HG03108 (cell line): ENCODE data around the gene DOCK8.
"Not testable (repeated sequence)": the region's sequence is repeated elsewhere in the genome, so short reads cannot be mapped to it uniquely, and the experiment has no call there.

Experiments
- ATAC-seq: cut with Tn5 transposase; IDR thresholded peaks from one replicate; pipeline ENCODE4 v1.9.1; 2021; ENCODE audit warnings: moderate library complexity; ENCODE audit not compliant: unreplicated experiment

DOCK8 gene

GRCh38 chr9:224582-225520 is 10.2 kb downstream of the DOCK8 start:
- no peak for ATAC-seq

DNA sequence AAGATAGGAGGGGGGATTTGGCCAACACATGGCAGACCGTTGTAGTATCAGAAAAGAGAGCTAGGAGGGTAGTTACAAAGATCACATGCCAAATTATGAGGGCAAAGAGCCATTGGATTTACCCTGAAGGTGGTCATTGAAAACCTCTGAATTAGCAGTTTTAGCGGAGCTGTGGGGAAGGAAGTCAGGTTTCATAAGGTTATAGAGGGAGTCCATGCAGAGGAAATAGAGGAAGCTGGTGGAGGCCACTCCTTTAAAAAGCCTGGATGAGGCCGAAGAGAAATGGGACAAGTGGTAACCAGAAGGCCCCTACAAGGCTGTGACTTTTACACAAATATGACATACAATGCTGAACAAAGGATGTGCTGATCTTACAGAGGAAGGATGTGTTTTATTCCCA is 13.2 kb downstream of the DOCK8 start:
- ATAC-seq = no peak

- ATAC-seq = no peak
Measured at GRCh38 chr9:228929-229695, 14.4 kb downstream of the DOCK8 start.

GRCh38 chr9:231625-232024 is 17.0 kb downstream of the DOCK8 start:
- not testable (repeated sequence) for ATAC-seq

DNA sequence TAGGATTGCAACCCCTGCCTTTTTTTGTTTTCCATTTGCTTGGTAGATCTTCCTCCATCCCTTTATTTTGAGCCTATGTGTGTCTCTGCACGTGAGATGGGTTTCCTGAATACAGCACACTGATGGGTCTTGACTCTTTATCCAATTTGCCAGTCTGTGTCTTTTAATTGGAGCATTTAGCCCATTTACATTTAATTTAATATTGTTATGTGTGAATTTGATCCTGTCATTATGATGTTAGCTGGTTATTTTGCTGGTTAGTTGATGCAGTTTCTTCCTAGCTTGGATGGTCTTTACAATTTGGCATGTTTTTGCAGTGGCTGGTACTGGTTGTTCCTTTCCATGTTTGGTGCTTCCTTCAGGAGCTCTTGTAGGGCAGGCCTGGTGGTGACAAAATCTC is 19.0 kb downstream of the DOCK8 start:
- ATAC-seq = not testable (repeated sequence)

DNA sequence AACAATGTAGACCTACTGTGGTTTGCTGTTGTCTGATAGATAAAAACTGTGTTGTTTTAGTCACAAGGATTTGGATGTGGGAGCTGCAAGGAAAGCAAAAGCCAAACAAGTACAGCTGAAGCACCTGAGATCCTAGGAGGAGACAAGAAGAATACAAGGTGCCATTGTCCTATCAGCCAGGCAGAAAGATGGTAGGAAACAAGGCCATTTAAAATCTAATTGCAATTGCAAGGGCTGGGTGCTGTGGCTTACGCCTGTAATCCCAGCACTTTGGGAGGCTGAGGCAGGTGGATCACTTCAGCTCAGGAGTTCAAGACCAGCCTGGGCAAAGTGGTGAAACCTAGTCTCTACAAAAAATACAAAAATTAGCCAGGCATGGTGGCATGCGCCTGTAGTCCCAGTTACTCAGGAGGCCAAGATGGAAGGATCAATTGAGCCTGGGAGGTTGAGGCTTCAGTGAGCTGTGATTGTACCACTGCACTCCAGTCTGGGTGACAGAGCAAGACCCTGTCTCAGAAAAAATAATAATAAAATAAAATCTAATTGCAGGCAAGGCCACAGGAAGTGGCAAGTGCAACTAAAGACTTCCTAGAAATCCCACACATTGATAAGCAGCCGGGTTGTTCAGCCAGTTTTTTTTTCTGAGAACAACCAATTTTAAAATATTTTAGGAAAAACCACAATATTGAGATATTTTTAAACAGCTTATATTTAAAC is 22.6 kb downstream of the DOCK8 start:
- no peak for ATAC-seq

GRCh38 chr9:237858-238345 is 23.2 kb downstream of the DOCK8 start:
- ATAC-seq = no peak

DNA sequence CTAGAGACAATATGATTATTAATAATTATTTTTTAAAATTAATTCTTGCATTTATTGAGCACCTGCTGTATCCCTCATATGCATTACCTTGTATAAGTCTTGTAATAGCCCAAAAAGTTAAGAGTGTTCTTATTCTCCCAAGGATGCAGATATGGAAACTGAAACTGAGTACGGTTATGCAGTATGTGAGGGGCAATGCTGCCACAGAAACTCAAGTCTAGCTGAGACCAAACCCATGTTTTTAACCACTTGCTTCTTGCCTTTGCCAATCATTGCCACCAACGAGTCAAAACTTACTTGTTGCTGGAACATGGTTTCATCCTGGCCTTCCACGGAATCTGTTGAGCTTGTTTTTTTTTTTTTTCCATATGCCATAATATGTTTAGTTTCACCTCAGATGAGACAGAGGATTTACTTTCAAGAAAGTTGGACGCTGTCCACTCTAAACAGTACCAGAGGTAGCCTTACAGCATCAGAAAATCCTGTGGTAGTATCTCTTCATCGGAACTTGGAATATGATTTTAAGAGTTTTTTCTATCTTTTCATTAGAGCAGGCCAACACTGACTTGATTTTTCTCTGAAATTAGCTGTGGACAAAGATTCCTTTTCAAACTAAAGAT is 27.9 kb downstream of the DOCK8 start:
- ATAC-seq = no peak

- ATAC-seq = no peak
Measured at GRCh38 chr9:248278-248961, 33.8 kb downstream of the DOCK8 start.

- no peak for ATAC-seq
Measured at GRCh38 chr9:249025-249424, 34.4 kb downstream of the DOCK8 start.

GRCh38 chr9:250039-250438 is 35.4 kb downstream of the DOCK8 start:
- ATAC-seq = no peak

GRCh38 chr9:250625-251024 is 36.0 kb downstream of the DOCK8 start:
- no peak for ATAC-seq

- ATAC-seq = no peak
Measured at GRCh38 chr9:251398-251797, 36.7 kb downstream of the DOCK8 start.

DNA sequence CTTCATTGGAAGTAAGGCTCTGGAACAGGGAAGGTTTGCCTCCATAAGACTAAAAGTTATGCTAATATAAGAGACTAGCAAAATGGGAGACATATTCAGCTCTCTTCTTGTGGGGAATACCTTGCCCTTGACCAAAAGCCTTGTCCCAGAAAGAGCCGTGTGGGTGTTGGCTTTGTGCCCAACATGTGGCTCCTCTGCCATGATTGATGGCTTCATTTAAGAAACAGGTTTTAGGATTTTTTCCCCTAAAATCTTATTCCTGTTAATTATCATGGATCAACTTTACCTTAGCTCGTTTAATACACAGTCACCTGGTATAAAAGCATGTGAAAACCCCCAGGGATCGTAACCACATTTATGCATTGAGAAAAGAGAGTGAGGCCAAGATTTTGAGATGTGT is 38.9 kb downstream of the DOCK8 start:
- ATAC-seq = no peak

GRCh38 chr9:254516-254915 is 39.9 kb downstream of the DOCK8 start:
- ATAC-seq = no peak

DNA sequence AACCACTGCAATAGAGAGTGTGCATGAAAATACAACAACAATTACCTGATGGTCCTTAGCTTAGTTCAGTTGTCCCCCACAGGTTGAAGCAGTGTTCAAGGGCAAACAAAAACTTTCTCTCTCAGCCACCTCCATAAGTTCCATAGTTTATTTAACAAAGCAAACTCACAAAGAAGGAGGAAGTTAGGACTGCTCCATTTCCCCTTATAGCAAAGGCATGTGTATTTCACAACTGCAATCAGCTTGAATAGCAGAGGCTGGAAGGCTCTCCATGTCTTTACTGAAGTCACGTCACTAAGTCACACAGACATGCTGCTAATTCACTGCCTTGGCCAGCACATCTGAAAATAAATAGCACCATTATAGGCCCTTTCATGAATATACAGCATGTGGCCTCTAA is 43.3 kb downstream of the DOCK8 start:
- no peak for ATAC-seq

DNA sequence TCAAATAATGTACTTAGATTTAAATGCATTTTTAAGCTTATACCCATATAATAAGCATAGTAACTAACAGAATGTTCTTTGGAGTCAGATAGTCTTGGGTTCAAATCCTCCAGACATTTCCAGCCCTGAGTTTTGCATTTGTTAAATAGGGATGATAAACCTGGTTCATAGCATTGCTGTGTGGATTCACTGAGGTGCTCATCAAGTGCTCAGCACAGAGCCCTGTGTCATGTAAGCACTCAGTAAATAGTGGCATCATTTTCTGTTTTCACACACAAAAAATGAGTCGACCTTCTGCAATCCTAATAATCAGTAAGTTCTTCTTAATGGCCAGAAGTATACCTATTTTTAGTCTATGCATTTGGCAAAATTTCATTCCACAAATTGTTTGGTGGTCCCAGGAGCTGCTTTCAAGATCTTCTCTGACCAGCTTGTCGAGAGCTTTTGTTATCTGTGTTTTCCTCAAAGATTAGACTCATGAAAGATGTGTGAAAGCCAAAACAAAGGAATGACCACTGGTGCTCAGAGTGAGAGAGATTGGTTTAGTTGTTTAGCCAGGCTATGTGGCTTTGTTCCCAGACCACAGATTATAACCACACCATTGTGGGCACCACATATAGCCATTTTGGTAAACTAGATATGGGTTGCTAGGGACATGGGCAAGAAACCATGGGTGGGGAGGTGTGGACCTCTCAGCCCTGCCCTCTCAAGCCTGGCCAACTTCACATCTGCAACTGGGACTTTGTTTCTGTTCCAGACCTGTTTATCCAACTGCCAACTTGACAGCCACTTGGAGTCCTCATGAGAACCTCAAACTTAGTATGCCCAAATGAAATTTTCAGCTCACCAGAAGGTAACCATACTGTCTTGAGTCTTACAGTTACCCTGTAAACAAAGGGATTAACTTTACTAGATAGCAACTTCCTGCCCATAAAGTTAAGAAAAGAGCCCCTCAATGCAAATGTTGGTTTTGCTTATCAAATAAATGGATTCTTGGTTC is 45.0 kb downstream of the DOCK8 start:
- ATAC-seq = no peak

GRCh38 chr9:264231-264630 is 49.6 kb downstream of the DOCK8 start:
- ATAC-seq = no peak
